Fibroblast of lung (primary cell): Measurements from ENCODE around the gene MEF2A.

Experiments used
- EZH2 ChIP-seq: IDR thresholded peaks from 2 replicates; pipeline ENCODE4 v1.5.1; 2012; ENCODE audit warnings: low read length, control low read depth, mild to moderate bottlenecking; ENCODE audit errors: missing control alignments
- TF ChIP-seq, protein P1 (sequence below), 2 donors: IDR thresholded peaks in 1 of 2; conservative IDR thresholded peaks in 1 of 2; 1 replicate in 1 of 2; 2 replicates in 1 of 2; pipeline ENCODE4 v1.5.1; 2011 to 2012; ENCODE audit warnings: low read length in 2 of 2, control low read depth in 1 of 2, inconsistent platforms in 1 of 2, low read depth in 1 of 2, mild to moderate bottlenecking in 1 of 2

DNA sequence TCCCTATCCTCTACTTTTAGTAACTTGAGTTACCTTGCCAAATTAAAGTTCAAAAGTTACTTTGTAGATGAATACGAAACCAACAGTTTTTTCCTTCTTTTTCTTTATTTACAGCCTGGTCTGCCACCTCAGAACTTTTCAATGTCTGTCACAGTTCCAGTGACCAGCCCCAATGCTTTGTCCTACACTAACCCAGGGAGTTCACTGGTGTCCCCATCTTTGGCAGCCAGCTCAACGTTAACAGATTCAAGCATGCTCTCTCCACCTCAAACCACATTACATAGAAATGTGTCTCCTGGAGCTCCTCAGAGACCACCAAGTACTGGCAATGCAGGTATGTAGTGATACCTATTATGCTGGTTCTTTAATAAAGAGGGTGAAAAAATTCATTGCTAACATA lies 108.5 kb downstream of the MEF2A start:
- TF ChIP-seq, protein P1, sequence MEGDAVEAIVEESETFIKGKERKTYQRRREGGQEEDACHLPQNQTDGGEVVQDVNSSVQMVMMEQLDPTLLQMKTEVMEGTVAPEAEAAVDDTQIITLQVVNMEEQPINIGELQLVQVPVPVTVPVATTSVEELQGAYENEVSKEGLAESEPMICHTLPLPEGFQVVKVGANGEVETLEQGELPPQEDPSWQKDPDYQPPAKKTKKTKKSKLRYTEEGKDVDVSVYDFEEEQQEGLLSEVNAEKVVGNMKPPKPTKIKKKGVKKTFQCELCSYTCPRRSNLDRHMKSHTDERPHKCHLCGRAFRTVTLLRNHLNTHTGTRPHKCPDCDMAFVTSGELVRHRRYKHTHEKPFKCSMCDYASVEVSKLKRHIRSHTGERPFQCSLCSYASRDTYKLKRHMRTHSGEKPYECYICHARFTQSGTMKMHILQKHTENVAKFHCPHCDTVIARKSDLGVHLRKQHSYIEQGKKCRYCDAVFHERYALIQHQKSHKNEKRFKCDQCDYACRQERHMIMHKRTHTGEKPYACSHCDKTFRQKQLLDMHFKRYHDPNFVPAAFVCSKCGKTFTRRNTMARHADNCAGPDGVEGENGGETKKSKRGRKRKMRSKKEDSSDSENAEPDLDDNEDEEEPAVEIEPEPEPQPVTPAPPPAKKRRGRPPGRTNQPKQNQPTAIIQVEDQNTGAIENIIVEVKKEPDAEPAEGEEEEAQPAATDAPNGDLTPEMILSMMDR (conservative IDR thresholded peaks at IDR 0.05 in 1 of 2, IDR thresholded peaks at IDR 0.05 in 1 of 2; ENCODE audit: low read depth in 1 of 2, low read length in 2 of 2), result no peak
- TF ChIP-seq EZH2, result no peak
